Hepatocyte (in vitro differentiated cells): ENCODE results near the gene ST8SIA1. TPM values are rescaled to one million over a fixed set of nuclear protein-coding genes. Genes with fewer than 3 reads are reported as not detected.

ENCODE experiments used
- DNase-seq: peaks from one replicate; pipeline ENCODE4 v3.0.0-alpha.2; 2016; ENCODE audit warnings: low spot score
- H2AFZ ChIP-seq: fragments of 200-600 bp; sonication (generic); 2 replicates; pipeline ENCODE4 v1.6.0; 2016; ENCODE audit warnings: antibody characterized with exemption, mild to moderate bottlenecking
- H3K27ac ChIP-seq: fragments of 200-600 bp; sonication (generic); 2 replicates; pipeline ENCODE4 v1.5.1; 2016; ENCODE audit warnings: mild to moderate bottlenecking
- H3K27me3 ChIP-seq: fragments of 200-600 bp; sonication (generic); 2 replicates; pipeline ENCODE4 v1.6.1; 2016
- H3K36me3 ChIP-seq: fragments of 200-600 bp; sonication (generic); replicated peaks from 2 replicates; pipeline ENCODE4 v1.5.1; 2016; ENCODE audit warnings: low read depth; ENCODE audit not compliant: insufficient read depth
- H3K4me1 ChIP-seq: fragments of 200-600 bp; sonication (generic); 2 replicates; pipeline ENCODE4 v1.5.1; 2016; ENCODE audit warnings: mild to moderate bottlenecking, moderate library complexity; ENCODE audit not compliant: insufficient read depth
- H3K4me2 ChIP-seq: fragments of 200-600 bp; sonication (generic); 2 replicates; pipeline ENCODE4 v1.6.0; 2016
- H3K4me3 ChIP-seq: fragments of 200-600 bp; sonication (generic); 2 replicates; pipeline ENCODE4 v1.5.1; 2016; ENCODE audit warnings: mild to moderate bottlenecking
- H3K79me2 ChIP-seq: fragments of 200-600 bp; sonication (generic); 2 replicates; pipeline ENCODE4 v1.6.0; 2017; ENCODE audit warnings: mild to moderate bottlenecking
- H3K9me2 ChIP-seq: fragments of 200-600 bp; sonication (generic); replicated peaks from 2 replicates; pipeline ENCODE4 v1.6.0; 2017; ENCODE audit warnings: mild to moderate bottlenecking; ENCODE audit not compliant: insufficient read depth
- H3K9me3 ChIP-seq: fragments of 200-600 bp; sonication (generic); 2 replicates; pipeline ENCODE4 v1.5.1; 2016; ENCODE audit warnings: low read depth, mild to moderate bottlenecking
- H4K20me1 ChIP-seq: fragments of 200-600 bp; sonication (generic); 2 replicates; pipeline ENCODE4 v1.6.0; 2016; ENCODE audit warnings: mild to moderate bottlenecking; ENCODE audit not compliant: insufficient read depth, poor library complexity, severe bottlenecking
- EZH2 ChIP-seq: fragments of 200-600 bp; sonication (generic); IDR thresholded peaks from 2 replicates; pipeline ENCODE4 v1.6.1; 2016; ENCODE audit warnings: antibody characterized with exemption, mild to moderate bottlenecking, borderline replicate concordance
- EZH2phosphoT487 ChIP-seq: fragments of 200-600 bp; sonication (generic); IDR thresholded peaks from one replicate; pipeline ENCODE4 v1.6.1; 2018; ENCODE audit warnings: antibody characterized with exemption, mild to moderate bottlenecking, low read depth, moderate library complexity; ENCODE audit not compliant: unreplicated experiment, severe bottlenecking
- WGBS: methylation state at CpG from one replicate; pipeline ENCODE4 v1.1.6; 2016; ENCODE audit warnings: low lambda C conversion rate; ENCODE audit errors: missing lambda C conversion rate; 5-methylcytosine and 5-hydroxymethylcytosine counted together
- polyA plus RNA-seq: library from polyadenylated mRNA; unstranded; fragments of >200 nt; fragmentation: Nextera tagmentation; extraction: Ambion mirVana; gene quantifications from 2 replicates; pipeline ENCODE4 v1.2.1, GENCODE V29; 2016
- total RNA-seq: library from RNA; depleted of rRNA; stranded (reverse); fragments of >200 nt; gene quantifications from 2 replicates; pipeline ENCODE4 v1.2.3, GENCODE V29; 2014
- TF ChIP-seq, protein P1 (sequence below): fragments of 200-600 bp; sonication (generic); IDR thresholded peaks from 2 replicates; pipeline ENCODE4 v1.5.1; 2016; ENCODE audit warnings: antibody characterized with exemption, mild to moderate bottlenecking; ENCODE audit not compliant: poor library complexity

The ST8SIA1 gene
- total and polyA plus RNA-seq, 2 experiments from 2014 or later = 0.88 to 2.0 TPM

- 67% methylated on average over 6 of the region's 6 CpGs for WGBS
- H3K9me2 ChIP-seq = no peaks in the 10 kb centered on the region
- H3K4me1 ChIP-seq = peaks cover 17% of the 10 kb centered on the region
- no peaks in the 10 kb centered on the region for H4K20me1 ChIP-seq
- peak; percentile 28 for DNase-seq
- no peaks in the 10 kb centered on the region for H3K9me3 ChIP-seq
- H3K4me3 ChIP-seq = no peak overlapping the region
- no peaks in the 10 kb centered on the region for H3K79me2 ChIP-seq
- H3K27ac ChIP-seq = peak overlapping the region; percentile 90
- no peak overlapping the region for H2AFZ ChIP-seq
- no peaks in the 10 kb centered on the region for H3K36me3 ChIP-seq
- no peaks in the 10 kb centered on the region for H3K27me3 ChIP-seq
- H3K4me2 ChIP-seq = peak overlapping the region; percentile 16
- TF ChIP-seq EZH2 (no peak), EZH2phosphoT487 (no peak)
- TF ChIP-seq, protein P1, sequence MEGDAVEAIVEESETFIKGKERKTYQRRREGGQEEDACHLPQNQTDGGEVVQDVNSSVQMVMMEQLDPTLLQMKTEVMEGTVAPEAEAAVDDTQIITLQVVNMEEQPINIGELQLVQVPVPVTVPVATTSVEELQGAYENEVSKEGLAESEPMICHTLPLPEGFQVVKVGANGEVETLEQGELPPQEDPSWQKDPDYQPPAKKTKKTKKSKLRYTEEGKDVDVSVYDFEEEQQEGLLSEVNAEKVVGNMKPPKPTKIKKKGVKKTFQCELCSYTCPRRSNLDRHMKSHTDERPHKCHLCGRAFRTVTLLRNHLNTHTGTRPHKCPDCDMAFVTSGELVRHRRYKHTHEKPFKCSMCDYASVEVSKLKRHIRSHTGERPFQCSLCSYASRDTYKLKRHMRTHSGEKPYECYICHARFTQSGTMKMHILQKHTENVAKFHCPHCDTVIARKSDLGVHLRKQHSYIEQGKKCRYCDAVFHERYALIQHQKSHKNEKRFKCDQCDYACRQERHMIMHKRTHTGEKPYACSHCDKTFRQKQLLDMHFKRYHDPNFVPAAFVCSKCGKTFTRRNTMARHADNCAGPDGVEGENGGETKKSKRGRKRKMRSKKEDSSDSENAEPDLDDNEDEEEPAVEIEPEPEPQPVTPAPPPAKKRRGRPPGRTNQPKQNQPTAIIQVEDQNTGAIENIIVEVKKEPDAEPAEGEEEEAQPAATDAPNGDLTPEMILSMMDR = no peak
Measured at GRCh38 chr12:22257100-22257499, 77.4 kb downstream of the ST8SIA1 start.

- Histone ChIP-seq H3K27ac (peak overlapping the region; percentile 90), H3K9me2 (no peaks in the 10 kb centered on the region), H3K4me3 (no peak overlapping the region), H3K27me3 (no peaks in the 10 kb centered on the region), H3K4me2 (peak overlapping the region; percentile 16), H3K9me3 (no peaks in the 10 kb centered on the region), H2AFZ (no peak overlapping the region), H3K36me3 (no peaks in the 10 kb centered on the region), H4K20me1 (no peaks in the 10 kb centered on the region), H3K4me1 (peaks cover 17% of the 10 kb centered on the region), H3K79me2 (no peaks in the 10 kb centered on the region)
- 82% methylated on average over 1 of the region's 1 CpG for WGBS
- DNase-seq = no peak
- TF ChIP-seq EZH2 = no peak
- TF ChIP-seq, protein P1 = no peak
- TF ChIP-seq EZH2phosphoT487 = no peak
Measured at GRCh38 chr12:22256605-22257004, 77.9 kb downstream of the ST8SIA1 start.

GRCh38 chr12:22256041-22256441, 78.5 kb downstream of the ST8SIA1 start:
- H3K4me2 ChIP-seq = peak overlapping the region; percentile 16
- H4K20me1 ChIP-seq = no peaks in the 10 kb centered on the region
- WGBS = 54% methylated on average over 7 of the region's 7 CpGs
- H3K4me3 ChIP-seq = no peak overlapping the region
- no peaks in the 10 kb centered on the region for H3K9me3 ChIP-seq
- DNase-seq = peak; percentile 35
- TF ChIP-seq, protein P1 = no peak
- TF ChIP-seq EZH2phosphoT487 (no peak), EZH2 (no peak)
- no peaks in the 10 kb centered on the region for H3K36me3 ChIP-seq
- peaks cover 17% of the 10 kb centered on the region for H3K4me1 ChIP-seq
- H2AFZ ChIP-seq = no peak overlapping the region
- H3K79me2 ChIP-seq = no peaks in the 10 kb centered on the region
- peak overlapping the region; percentile 90 for H3K27ac ChIP-seq
- no peaks in the 10 kb centered on the region for H3K27me3 ChIP-seq
- H3K9me2 ChIP-seq = no peaks in the 10 kb centered on the region

DNA sequence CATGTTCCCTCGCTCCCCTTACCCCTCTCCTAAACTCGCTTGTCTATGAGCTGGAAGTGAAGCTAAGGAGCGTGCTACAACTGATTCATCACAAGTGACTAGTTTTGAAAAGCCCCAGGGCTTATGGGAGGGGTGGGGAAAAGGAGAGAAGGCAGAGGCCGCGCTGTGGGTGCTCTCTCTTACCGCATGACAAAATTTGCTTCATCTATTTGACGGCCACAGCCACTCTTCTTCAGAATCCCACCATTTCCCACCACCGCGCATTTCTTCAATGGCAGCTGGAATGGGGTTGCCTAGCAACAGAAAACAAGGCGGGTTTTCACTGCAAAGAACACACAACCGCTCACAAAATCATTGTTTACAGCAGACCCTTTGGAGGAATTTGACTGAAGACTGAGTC, 79.4 kb downstream of the ST8SIA1 start:
- WGBS = 50% methylated on average over 11 of the region's 11 CpGs
- no peak overlapping the region for H3K27ac ChIP-seq

More for the DNA sequence above, 79.4 kb downstream of the ST8SIA1 start:
- H3K4me3 ChIP-seq = no peak overlapping the region
- TF ChIP-seq, protein P1 = no peak
- TF ChIP-seq EZH2 (no peak), EZH2phosphoT487 (no peak)
- H3K9me2 ChIP-seq = no peaks in the 10 kb centered on the region
- H4K20me1 ChIP-seq = no peaks in the 10 kb centered on the region
- H3K9me3 ChIP-seq = no peaks in the 10 kb centered on the region
- DNase-seq = peak; percentile 13
- peaks cover 17% of the 10 kb centered on the region for H3K4me1 ChIP-seq
- no peaks in the 10 kb centered on the region for H3K79me2 ChIP-seq
- no peaks in the 10 kb centered on the region for H3K36me3 ChIP-seq
- H3K27me3 ChIP-seq = no peaks in the 10 kb centered on the region
- peak overlapping the region; percentile 16 for H3K4me2 ChIP-seq
- no peak overlapping the region for H2AFZ ChIP-seq
